Astrocyte of the spinal cord (primary cell): ENCODE data around the gene KLHL29.

Experiments used
- DNase-seq: peaks from one replicate; pipeline ENCODE4 v3.0.0; 2011; ENCODE audit warnings: low read depth, low spot score
- H3K4me3 ChIP-seq: 2 replicates; pipeline ENCODE4 v1.5.1; 2011; ENCODE audit warnings: low read depth, mild to moderate bottlenecking, low read length, moderate library complexity
- in situ Hi-C: cut with HindIII; loops from 2 replicates; pipeline ENCODE4 v1.10.0; 2017; ENCODE audit warnings: low sequenced_read_pairs
- TF ChIP-seq, protein P1 (sequence below): IDR thresholded peaks from 2 replicates; pipeline ENCODE4 v1.5.1; 2012; ENCODE audit warnings: low read depth, mild to moderate bottlenecking, low read length, inconsistent platforms

The KLHL29 gene

GRCh38 chr2:23661276-23662050 is 276.5 kb downstream of the KLHL29 start:
- no peak overlapping the region for H3K4me3 ChIP-seq
- in situ Hi-C loops: no loop called here
- no peak for DNase-seq
- TF ChIP-seq, protein P1, sequence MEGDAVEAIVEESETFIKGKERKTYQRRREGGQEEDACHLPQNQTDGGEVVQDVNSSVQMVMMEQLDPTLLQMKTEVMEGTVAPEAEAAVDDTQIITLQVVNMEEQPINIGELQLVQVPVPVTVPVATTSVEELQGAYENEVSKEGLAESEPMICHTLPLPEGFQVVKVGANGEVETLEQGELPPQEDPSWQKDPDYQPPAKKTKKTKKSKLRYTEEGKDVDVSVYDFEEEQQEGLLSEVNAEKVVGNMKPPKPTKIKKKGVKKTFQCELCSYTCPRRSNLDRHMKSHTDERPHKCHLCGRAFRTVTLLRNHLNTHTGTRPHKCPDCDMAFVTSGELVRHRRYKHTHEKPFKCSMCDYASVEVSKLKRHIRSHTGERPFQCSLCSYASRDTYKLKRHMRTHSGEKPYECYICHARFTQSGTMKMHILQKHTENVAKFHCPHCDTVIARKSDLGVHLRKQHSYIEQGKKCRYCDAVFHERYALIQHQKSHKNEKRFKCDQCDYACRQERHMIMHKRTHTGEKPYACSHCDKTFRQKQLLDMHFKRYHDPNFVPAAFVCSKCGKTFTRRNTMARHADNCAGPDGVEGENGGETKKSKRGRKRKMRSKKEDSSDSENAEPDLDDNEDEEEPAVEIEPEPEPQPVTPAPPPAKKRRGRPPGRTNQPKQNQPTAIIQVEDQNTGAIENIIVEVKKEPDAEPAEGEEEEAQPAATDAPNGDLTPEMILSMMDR: no peak

- in situ Hi-C loops: no loop called here
- TF ChIP-seq, protein P1: no peak
- no peak for DNase-seq
- no peak overlapping the region for H3K4me3 ChIP-seq
Observed at GRCh38 chr2:23662466-23662865, 277.5 kb downstream of the KLHL29 start.

DNA sequence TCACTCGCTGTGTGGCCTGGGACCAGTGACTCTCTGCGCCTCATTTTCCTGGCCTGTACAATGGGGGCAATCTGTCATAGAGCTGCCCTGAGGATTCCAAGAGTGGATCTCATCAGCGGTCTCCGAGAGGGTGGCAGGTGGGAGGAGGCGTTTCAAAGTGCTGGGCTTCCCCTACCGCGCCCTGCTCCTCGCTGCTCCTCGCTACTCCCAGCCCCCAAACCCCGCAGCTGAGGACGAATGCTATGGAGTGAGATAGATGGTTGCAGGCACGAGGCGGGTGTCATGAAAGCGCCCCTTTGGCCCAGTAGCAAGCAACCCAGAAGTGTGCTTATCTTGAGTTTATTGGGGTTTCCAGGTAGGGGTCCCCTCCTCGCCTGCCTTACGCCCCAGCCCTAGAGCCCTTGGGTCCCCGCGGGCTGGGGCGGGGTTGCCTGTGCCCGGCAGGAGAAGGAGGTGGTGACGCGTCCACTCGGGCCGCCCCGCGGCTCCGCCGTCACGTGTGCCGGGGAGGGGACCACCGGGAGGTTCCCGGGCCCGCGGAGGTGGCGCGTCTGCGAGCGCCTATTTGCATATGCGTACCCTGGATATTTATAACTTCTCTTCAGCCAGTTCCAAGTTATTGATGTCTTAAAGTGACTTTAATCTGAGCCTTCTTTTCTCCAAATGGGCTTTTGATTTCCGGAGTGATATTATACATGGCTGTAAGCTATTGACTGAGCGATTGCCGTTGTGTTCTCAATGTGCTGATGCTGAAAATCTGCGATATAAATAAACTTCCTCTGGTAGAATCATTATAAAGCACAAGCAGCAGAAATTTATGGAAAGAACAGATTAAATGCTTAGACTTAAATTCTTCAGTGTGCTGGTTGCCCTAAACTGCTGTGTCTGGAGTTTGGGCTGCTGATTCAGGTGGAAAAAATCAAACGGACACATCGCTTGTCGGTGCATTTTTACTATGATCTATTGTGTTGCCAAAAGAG is 278.3 kb downstream of the KLHL29 start:
- in situ Hi-C loops: no loop called here
- DNase-seq: no peak
- TF ChIP-seq, protein P1: no peak
- no peak overlapping the region for H3K4me3 ChIP-seq

DNA sequence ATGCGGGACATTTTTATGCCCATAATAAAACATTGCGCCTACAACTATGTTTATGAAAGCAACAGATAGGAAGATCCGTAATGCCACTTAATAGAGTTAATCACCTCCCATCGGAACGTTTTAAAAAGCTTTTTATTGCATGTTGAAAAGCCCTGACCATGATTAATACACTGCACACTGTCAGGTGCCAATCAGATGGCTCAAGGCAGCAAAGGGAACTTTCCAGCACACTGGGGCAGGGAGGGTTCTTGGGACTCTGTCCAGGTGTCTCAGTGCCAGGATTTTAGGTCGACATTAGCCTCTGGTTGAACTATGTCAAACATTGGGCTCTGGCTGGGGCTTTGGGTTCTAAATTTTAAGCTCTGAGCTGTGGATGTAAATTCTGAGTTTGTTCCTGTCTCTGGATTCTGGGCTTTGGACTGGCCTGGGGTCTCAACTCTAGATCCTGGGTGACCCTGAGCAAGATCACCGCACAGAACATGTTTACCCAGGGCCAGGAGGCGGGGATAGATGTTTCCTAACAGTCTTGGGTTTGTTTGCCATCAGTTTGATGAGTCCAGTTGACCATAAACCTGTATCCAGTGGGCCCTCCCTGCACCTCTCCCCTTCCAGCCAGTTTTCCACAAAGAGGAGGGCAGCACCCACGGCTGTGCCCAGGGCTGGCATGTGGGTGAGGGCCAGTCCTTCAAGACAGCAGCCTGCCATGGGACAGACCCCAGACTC is 279.2 kb downstream of the KLHL29 start:
- TF ChIP-seq, protein P1: no peak
- no peak for DNase-seq
- in situ Hi-C loops: no loop called here
- no peak overlapping the region for H3K4me3 ChIP-seq

- TF ChIP-seq, protein P1: no peak
- H3K4me3 ChIP-seq: no peak overlapping the region
- no peak for DNase-seq
- in situ Hi-C loops: no loop called here
Observed at GRCh38 chr2:23666241-23666979, 281.4 kb downstream of the KLHL29 start.

DNA sequence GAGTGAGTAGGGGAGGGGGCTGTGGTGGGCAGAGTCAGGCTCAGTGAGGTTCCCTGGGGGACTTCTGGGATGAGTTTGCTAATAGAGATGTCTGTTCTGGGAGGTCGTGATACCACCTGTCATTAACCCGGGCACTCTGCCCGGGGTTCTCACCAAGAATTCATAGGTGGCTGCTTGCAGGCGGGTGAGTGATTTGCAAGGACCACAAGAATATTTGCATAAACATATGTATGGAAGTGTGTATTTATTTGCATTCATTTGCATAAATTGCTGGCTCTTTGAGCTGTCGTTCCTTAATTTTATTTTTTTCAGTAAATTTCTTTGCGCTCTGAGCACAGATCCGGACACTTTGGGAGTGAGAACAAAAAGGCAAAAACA is 282.0 kb downstream of the KLHL29 start:
- TF ChIP-seq, protein P1: no peak
- in situ Hi-C loops: no loop called here

More for the DNA sequence above, 282.0 kb downstream of the KLHL29 start:
- H3K4me3 ChIP-seq: no peak overlapping the region
- DNase-seq: no peak
